HepG2 (cell line): ENCODE results near the gene CH25H. TPM values are rescaled to one million over a fixed set of nuclear protein-coding genes. Genes with fewer than 3 reads are reported as not detected.

Experiments
- ATAC-seq: fragments of 200-7000 bp; cut with Tn5 transposase; 3 replicates; pipeline ENCODE4 v1.9.1; 2020; ENCODE audit warnings: mild to moderate bottlenecking, moderate library complexity
- BruUV-seq: library from RNA; stranded (reverse); fragments of 400-500 nt; replicated peaks from 2 replicates; lab custom pipeline; 2021; lab: Mats Ljungman, UMichigan
- CTCF ChIA-PET: fragments of 300-600 bp; formaldehyde crosslinking; extraction: SDS; loops from one replicate; lab custom pipeline; 2021; ENCODE audit warnings: low total read pairs, inconsistent platforms, low intra/inter-chr PET ratio; lab: Yijun Ruan, JAX
- POLR2A ChIA-PET: fragments of 350-600 bp; sonication (Branson Sonifier 250); formaldehyde crosslinking; loops from one replicate; lab custom pipeline; 2020; ENCODE audit warnings: antibody characterized with exemption, inconsistent platforms; lab: Yijun Ruan, JAX
- DNase-seq: peaks from one replicate; pipeline ENCODE4 v3.0.0-alpha.2; 2015; ENCODE audit warnings: low spot score
- FAIRE-seq: peaks from 3 replicates; lab custom pipeline; 2011; peaks lifted over from hg19 to GRCh38; lab: Jason Lieb, UNC
- H2AFZ ChIP-seq: one replicate; pipeline ENCODE4 v1.6.1; 2011; ENCODE audit warnings: low read length, inconsistent platforms
- H3K27ac ChIP-seq: fragments of 300-600 bp; 3 replicates; pipeline ENCODE4 v1.8.0; 2011; ENCODE audit warnings: mixed run types, mild to moderate bottlenecking, mixed read lengths, low read length, inconsistent platforms; ENCODE audit not compliant: insufficient read depth; ENCODE audit errors: extremely low read length
- H3K27me3 ChIP-seq, 2 experiments: fragments of 200-600 bp in 1 of 2; 2 replicates in 1 of 2; 3 replicates in 1 of 2; pipeline versions ENCODE4 v1.6.0 to v1.8.0; 2011; ENCODE audit warnings: low read length in 2 of 2, mild to moderate bottlenecking in 2 of 2, moderate library complexity in 2 of 2, inconsistent platforms in 1 of 2; ENCODE audit not compliant: insufficient read depth in 2 of 2, control insufficient read depth in 1 of 2
- H3K36me3 ChIP-seq, 2 experiments: fragments of 200-600 bp in 1 of 2; replicated peaks in 1 of 2; 2 replicates in 1 of 2; 3 replicates in 1 of 2; pipeline versions ENCODE4 v1.5.1 to v1.8.0; 2011; ENCODE audit warnings: low read length in 2 of 2, inconsistent platforms in 1 of 2; ENCODE audit not compliant: insufficient read depth in 2 of 2, control insufficient read depth in 1 of 2
- H3K4me1 ChIP-seq: 2 replicates; pipeline ENCODE4 v1.5.1; 2012; ENCODE audit warnings: low read length, inconsistent platforms; ENCODE audit not compliant: insufficient read depth
- H3K4me2 ChIP-seq: 2 replicates; pipeline ENCODE4 v1.6.0; 2011; ENCODE audit warnings: low read depth, low read length, inconsistent platforms
- H3K4me3 ChIP-seq, 3 experiments: fragments of 200-600 bp in 1 of 3; sonication (generic), shearing (Covaris generic) in 1 of 3; replicated peaks in 1 of 3; 2 replicates each; pipeline ENCODE4 v1.5.1; 2011 to 2016; ENCODE audit warnings: low read length in 3 of 3, inconsistent platforms in 2 of 3, low read depth in 2 of 3, mild to moderate bottlenecking in 2 of 3, control low read depth in 1 of 3, mixed read lengths in 1 of 3; ENCODE audit not compliant: insufficient read depth in 1 of 3
- H3K79me2 ChIP-seq: one replicate; pipeline ENCODE4 v1.6.1; 2011; ENCODE audit warnings: low read length, inconsistent platforms; ENCODE audit not compliant: insufficient read depth
- H3K9ac ChIP-seq: 2 replicates; pipeline ENCODE4 v1.6.0; 2011; ENCODE audit warnings: mild to moderate bottlenecking, low read depth, low read length, inconsistent platforms; ENCODE audit not compliant: insufficient read depth
- H3K9me3 ChIP-seq: 2 replicates; pipeline ENCODE4 v1.5.1; 2012; ENCODE audit warnings: mild to moderate bottlenecking, low read length
- H4K20me1 ChIP-seq: 2 replicates; pipeline ENCODE4 v1.6.0; 2011; ENCODE audit warnings: inconsistent platforms, mild to moderate bottlenecking, low read length, moderate library complexity; ENCODE audit not compliant: insufficient read depth
- AHR ChIP-seq: IDR thresholded peaks from 2 replicates; pipeline ENCODE4 v1.6.1; 2018; ENCODE audit warnings: missing genetic modification reagents, missing compliant biosample characterization
- CBFB ChIP-seq: sonication (generic); formaldehyde crosslinking; IDR thresholded peaks from 2 replicates; pipeline ENCODE4 v1.4.0; 2020; ENCODE audit warnings: missing genetic modification reagents
- CREB1 ChIP-seq, 2 experiments: fragments of 450-650 bp in 1 of 2; IDR thresholded peaks; 2 replicates each; pipeline ENCODE4 v1.6.1; 2016 to 2017; ENCODE audit warnings: control low read depth in 1 of 2, mild to moderate bottlenecking in 1 of 2, missing compliant biosample characterization in 1 of 2, missing genetic modification characterization in 1 of 2
- FOXO1 ChIP-seq: sonication (generic); formaldehyde crosslinking; IDR thresholded peaks from 2 replicates; pipeline ENCODE4 v1.4.0; 2020; ENCODE audit warnings: missing genetic modification reagents
- HBP1 ChIP-seq: IDR thresholded peaks from 2 replicates; pipeline ENCODE4 v1.6.1; 2016; ENCODE audit warnings: low read depth, control low read depth
- KDM4B ChIP-seq: sonication (generic); formaldehyde crosslinking; IDR thresholded peaks from 2 replicates; pipeline ENCODE4 v1.4.0; 2020; ENCODE audit warnings: missing genetic modification reagents
- MAFF ChIP-seq: IDR thresholded peaks from 2 replicates; pipeline ENCODE4 v1.6.1; 2011; ENCODE audit warnings: low read depth, low read length, improper control_type of control experiment
- MED1 ChIP-seq: sonication (generic); formaldehyde crosslinking; IDR thresholded peaks from 2 replicates; pipeline ENCODE4 v1.4.0; 2020; ENCODE audit warnings: missing genetic modification reagents
- RCOR2 ChIP-seq: IDR thresholded peaks from 2 replicates; pipeline ENCODE4 v1.6.1; 2016; ENCODE audit warnings: missing biosample characterization, missing genetic modification reagents
- SP2 ChIP-seq: sonication (generic); formaldehyde crosslinking; IDR thresholded peaks from 2 replicates; pipeline ENCODE4 v1.5.1; 2020; ENCODE audit warnings: mild to moderate bottlenecking, missing genetic modification reagents
- TCF7 ChIP-seq: sonication (generic); IDR thresholded peaks from 2 replicates; pipeline ENCODE4 v1.6.1; 2016; ENCODE audit warnings: antibody characterized with exemption, low read depth
- TOPORS ChIP-seq: sonication (generic); formaldehyde crosslinking; IDR thresholded peaks from 2 replicates; pipeline ENCODE4 v1.8.0; 2023; ENCODE audit warnings: mild to moderate bottlenecking, missing genetic modification reagents
- YEATS4 ChIP-seq: sonication (generic); formaldehyde crosslinking; IDR thresholded peaks from 2 replicates; pipeline ENCODE4 v1.4.0; 2020; ENCODE audit warnings: missing genetic modification reagents, borderline replicate concordance
- ZFP36 ChIP-seq: fragments of 150-350 bp; IDR thresholded peaks from 2 replicates; pipeline ENCODE4 v1.6.1; 2018; ENCODE audit warnings: borderline replicate concordance, low read length, low read depth; ENCODE audit not compliant: partially characterized antibody
- ZNF563 ChIP-seq: sonication (generic); formaldehyde crosslinking; IDR thresholded peaks from 2 replicates; pipeline ENCODE4 v1.8.0; 2022; ENCODE audit warnings: mild to moderate bottlenecking, moderate library complexity, missing genetic modification reagents
- ZNF570 ChIP-seq: sonication (generic); formaldehyde crosslinking; IDR thresholded peaks from 2 replicates; pipeline ENCODE4 v1.4.0; 2020; ENCODE audit warnings: mild to moderate bottlenecking, missing genetic modification reagents, borderline replicate concordance
- ZSCAN25 ChIP-seq: sonication (generic); formaldehyde crosslinking; IDR thresholded peaks from 2 replicates; pipeline ENCODE4 v1.8.0; 2022; ENCODE audit warnings: mild to moderate bottlenecking, missing genetic modification reagents
- WGBS: methylation state at CpG from one replicate; pipeline ENCODE4 v1.1.6; 2017; ENCODE audit warnings: low lambda C conversion rate; 5-methylcytosine and 5-hydroxymethylcytosine counted together
- in situ Hi-C: cut with HindIII; loops from 2 replicates; pipeline ENCODE4 v1.10.0; 2017; ENCODE audit warnings: low pct_unique_long_range_greater_than_20kb; ENCODE audit not compliant: extremely low pct_ligation_motif_present
- intact Hi-C: fragments of 100-400 bp; cut with micrococcal nuclease; formaldehyde crosslinking; loops from one replicate; pipeline ENCODE4 v1.10.0; 2022; ENCODE audit not compliant: unreplicated experiment
- polyA plus RNA-seq, 8 experiments: library from polyadenylated mRNA; depleted of rRNA in 3 of 8; stranded (reverse) in 7 of 8; unstranded in 1 of 8; fragments of >200 nt; fragmentation: Illumina TruSeq in 4 of 8; extraction: Trizol in 4 of 8; gene quantifications; 2 replicates each; pipeline versions ENCODE4 v1.2.1 to v1.2.3, GENCODE V29; 2011 to 2016; ENCODE audit warnings: low read depth in 4 of 8, missing spikeins in 1 of 8, mixed read lengths in 1 of 8; ENCODE audit not compliant: insufficient read depth in 1 of 8
- total RNA-seq, 5 experiments: library from RNA; depleted of rRNA; stranded (reverse); fragments of >200 nt; fragmentation: Illumina TruSeq; extraction: Trizol; gene quantifications; 2 replicates each; pipeline ENCODE4 v1.2.3, GENCODE V29; 2016; ENCODE audit warnings: low read depth in 1 of 5
- TF ChIP-seq, protein P1 (sequence below): IDR thresholded peaks from 2 replicates; pipeline ENCODE4 v1.6.1; 2016

The CH25H gene
- total and polyA plus RNA-seq, 2 of the 13 experiments (the other 11 are each of a cell fraction or from before 2014, with no cell fraction given) = not detected

DNA sequence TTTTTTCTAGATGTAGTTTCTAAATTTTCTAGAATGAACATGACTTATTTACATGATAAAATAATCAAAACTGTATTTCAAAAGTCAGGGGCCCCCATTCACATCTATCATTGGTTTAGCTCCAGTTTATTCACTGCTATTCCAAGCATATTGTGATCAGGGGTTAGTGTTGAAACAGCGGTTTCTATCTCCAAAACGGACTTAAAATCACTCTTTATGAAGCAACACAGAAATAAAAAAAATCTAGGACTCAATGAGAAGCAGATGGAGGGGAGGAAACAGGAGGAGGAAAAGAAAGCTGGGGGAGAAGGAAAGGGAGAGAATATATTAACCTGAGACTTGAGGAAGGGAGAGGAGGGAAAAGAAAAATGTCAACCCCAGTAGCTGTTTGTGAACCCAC, 14.8 kb upstream of the CH25H start (continued):
- TF ChIP-seq ZSCAN25 (CRISPR knock-in tag) (no peak), TCF7 (no peak), ZFP36 (no peak), KDM4B (CRISPR knock-in tag) (no peak), ZNF570 (CRISPR knock-in tag) (no peak), FOXO1 (CRISPR knock-in tag) (no peak), TOPORS (CRISPR knock-in tag) (no peak)
- TF ChIP-seq, protein P1, sequence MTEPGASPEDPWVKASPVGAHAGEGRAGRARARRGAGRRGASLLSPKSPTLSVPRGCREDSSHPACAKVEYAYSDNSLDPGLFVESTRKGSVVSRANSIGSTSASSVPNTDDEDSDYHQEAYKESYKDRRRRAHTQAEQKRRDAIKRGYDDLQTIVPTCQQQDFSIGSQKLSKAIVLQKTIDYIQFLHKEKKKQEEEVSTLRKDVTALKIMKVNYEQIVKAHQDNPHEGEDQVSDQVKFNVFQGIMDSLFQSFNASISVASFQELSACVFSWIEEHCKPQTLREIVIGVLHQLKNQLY (CRISPR knock-in tag) = no peak
- TF ChIP-seq, all 625 proteins: peak for 0

GRCh38 chr10:89219513-89220218, 12.5 kb upstream of the CH25H start:
- no TSS peak for BruUV-seq
- Histone ChIP-seq H3K79me2 (no peaks in the 10 kb centered on the region), H3K36me3 (peaks cover 3 to 10% of the 10 kb centered on the region in 2 experiments; a peak in 3 of 5 replicates), H3K9ac (no peak overlapping the region), H2AFZ (no peak overlapping the region), H3K9me3 (no peaks in the 10 kb centered on the region), H4K20me1 (peaks cover 6% of the 10 kb centered on the region; the same call in 1 of the 2 replicates), H3K4me3 (no peak overlapping the region), H3K27me3 (no peaks in the 10 kb centered on the region), H3K27ac (no peak overlapping the region), H3K4me1 (no peaks in the 10 kb centered on the region), H3K4me2 (no peak overlapping the region)
- 97% methylated on average over 4 of the region's 4 CpGs for WGBS
- TF ChIP-seq CREB1 (IDR thresholded peaks at IDR 0.05) (no peak), CREB1 (CRISPR knock-in tag; IDR thresholded peaks at IDR 0.05) (no peak), HBP1 (no peak), CBFB (CRISPR knock-in tag) (no peak), ZNF563 (no peak), MAFF (no peak), MED1 (CRISPR knock-in tag) (no peak), YEATS4 (CRISPR knock-in tag) (no peak), RCOR2 (no peak), SP2 (CRISPR knock-in tag) (no peak), AHR (CRISPR knock-in tag) (no peak)
- no peak for ATAC-seq
- ChIA-PET CTCF (no interaction called here), POLR2A (no interaction called here)
- DNase-seq = no peak
- in situ Hi-C loops (loop anchor here (25.0 kb wide), 1 partner anchor 382 kb away; no protein-coding TSS in a partner anchor), intact Hi-C loops (no loop called here)
- no peak for FAIRE-seq
